Testis (tissue), 3 donors: ENCODE measurements around the gene PCNX1. TPM values are rescaled to one million over a fixed set of nuclear protein-coding genes. Genes with fewer than 3 reads are reported as not detected.

ENCODE experiments used
- DNase-seq: peaks from one replicate; pipeline ENCODE4 v3.0.0-alpha.2; 2019
- H3K27ac ChIP-seq, 2 donors: fragments of 200-600 bp; sonication (generic); one replicate each; pipeline ENCODE4 v1.5.1; 2019
- H3K27me3 ChIP-seq: fragments of 200-600 bp; sonication (generic); one replicate; pipeline ENCODE4 v1.5.1; 2019
- H3K36me3 ChIP-seq: fragments of 200-600 bp; sonication (generic); one replicate; pipeline ENCODE4 v1.5.1; 2017; ENCODE audit warnings: low read depth; ENCODE audit errors: missing control alignments
- H3K4me1 ChIP-seq: fragments of 200-600 bp; sonication (generic); one replicate; pipeline ENCODE4 v1.5.1; 2019
- H3K4me3 ChIP-seq, 2 donors: fragments of 200-600 bp; sonication (generic); one replicate each; pipeline ENCODE4 v1.5.1; 2017 to 2019
- H3K9me3 ChIP-seq: fragments of 200-600 bp; sonication (generic); one replicate; pipeline ENCODE4 v1.5.1; 2017
- CTCF ChIP-seq, 3 experiments: fragments of 450-650 bp in 2 of 3; fragments of 200-600 bp in 1 of 3; sonication (generic) in 1 of 3; IDR thresholded peaks; one replicate each; pipeline ENCODE4 v1.5.1; 2016 to 2019; ENCODE audit warnings: antibody characterized with exemption in 3 of 3, mild to moderate bottlenecking in 2 of 3, moderate library complexity in 1 of 3
- POLR2A ChIP-seq: fragments of 450-650 bp; IDR thresholded peaks from one replicate; pipeline ENCODE4 v1.6.1; 2017; ENCODE audit warnings: antibody characterized with exemption, mild to moderate bottlenecking, moderate library complexity
- WGBS, 2 donors: methylation state at CpG; one replicate each; pipeline ENCODE4 v1.1.5; 2018; 5-methylcytosine and 5-hydroxymethylcytosine counted together
- intact Hi-C: fragments of 100-400 bp; cut with DNase I; formaldehyde crosslinking; loops from one replicate; pipeline ENCODE4 v1.15.1; 2023; ENCODE audit warnings: low total_unique reads
- polyA plus RNA-seq: library from polyadenylated mRNA; stranded (reverse); fragments of 350-450 nt; fragmentation: Illumina TruSeq; extraction: RNeasy Lipid Tissue Mini Kit (QIAGEN cat#74804); gene quantifications from one replicate; pipeline ENCODE4 v1.2.3, GENCODE V29; 2014; ENCODE audit warnings: low read depth, low replicate concordance; ENCODE audit not compliant: insufficient read depth
- total RNA-seq, 2 donors: library from RNA; depleted of rRNA; stranded (reverse); fragments of >200 nt; gene quantifications; one replicate each; pipeline ENCODE4 v1.2.3, GENCODE V29; 2016

PCNX1 gene
- total and polyA plus RNA-seq, 3 donors from 2014 or later, result 70.9 to 123 (median 105) TPM

DNA sequence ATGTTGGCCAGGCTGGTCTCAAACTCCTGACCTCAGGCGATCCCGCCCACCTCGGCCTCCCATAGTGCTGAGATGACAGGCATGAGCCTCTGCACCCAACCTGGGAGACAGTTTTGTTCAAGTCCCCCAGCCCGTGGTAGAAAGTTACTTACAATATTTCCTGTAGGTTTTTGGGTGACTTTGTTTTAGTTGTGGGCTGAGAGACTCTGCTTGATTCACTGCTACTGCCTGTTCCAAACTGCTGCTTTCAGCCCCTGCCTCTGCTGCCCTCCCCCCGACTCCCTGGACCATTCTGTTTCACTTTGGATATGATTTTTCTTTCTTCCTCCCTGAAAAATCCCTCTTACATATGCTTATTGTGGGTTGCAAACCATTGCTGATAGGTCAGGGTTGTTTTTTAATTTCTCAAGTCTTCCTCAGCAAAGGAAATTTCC is 13.4 kb upstream of the PCNX1 start:
- intact Hi-C loops, result no loop called here
- Histone ChIP-seq H3K36me3 (no peaks in the 10 kb centered on the region), H3K4me3 (no peak overlapping the region), H3K27ac (no peak overlapping the region), H3K27me3 (no peaks in the 10 kb centered on the region), H3K4me1 (no peaks in the 10 kb centered on the region), H3K9me3 (no peaks in the 10 kb centered on the region)
- no peak for DNase-seq
- TF ChIP-seq CTCF (IDR thresholded peaks at IDR 0.05) (no peak), POLR2A (no peak)
- 83 to 85% methylated on average over 5 of the region's 5 CpGs for whole genome bisulfite sequencing, 2 donors

DNA sequence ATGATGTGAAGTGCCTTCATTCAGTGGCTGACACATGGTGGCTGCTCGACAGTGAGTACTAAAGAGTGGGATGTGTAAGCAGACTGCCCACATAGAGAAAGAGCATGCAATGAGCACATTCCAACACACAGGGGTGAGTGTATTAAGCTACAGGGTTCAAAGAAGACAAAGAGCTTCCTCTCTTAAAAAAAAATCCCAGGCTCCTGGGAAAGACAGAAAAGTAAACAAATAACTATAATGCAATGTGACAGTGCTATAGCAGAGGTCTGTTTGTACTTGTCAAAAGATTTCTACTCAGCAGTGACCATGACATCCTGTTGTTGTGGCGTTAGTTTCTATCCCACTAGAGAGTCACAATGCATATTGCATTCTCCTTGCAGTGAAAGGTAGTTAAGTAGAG is 12.4 kb upstream of the PCNX1 start:
- intact Hi-C loops, result no loop called here
- H3K36me3 ChIP-seq, result no peaks in the 10 kb centered on the region
- H3K4me1 ChIP-seq, result no peaks in the 10 kb centered on the region
- no peak overlapping the region for H3K4me3 ChIP-seq
- TF ChIP-seq POLR2A (no peak), CTCF (IDR thresholded peaks at IDR 0.05) (no peak)
- no peaks in the 10 kb centered on the region for H3K9me3 ChIP-seq
- no peak overlapping the region for H3K27ac ChIP-seq
- H3K27me3 ChIP-seq, result no peaks in the 10 kb centered on the region
- DNase-seq, result no peak
- WGBS, 2 donors, result 61 to 75% methylated on average over 2 of the region's 2 CpGs

- intact Hi-C loops, result no loop called here
Measured at GRCh38 chr14:70896317-70896716, 10.9 kb upstream of the PCNX1 start.

GRCh38 chr14:70896981-70897380 is 10.3 kb upstream of the PCNX1 start:
- H3K4me3 ChIP-seq, result no peak overlapping the region
- DNase-seq, result no peak
- H3K36me3 ChIP-seq, result no peaks in the 10 kb centered on the region
- no peak for TF ChIP-seq POLR2A
- TF ChIP-seq CTCF (IDR thresholded peaks at IDR 0.05), result no peak
- H3K4me1 ChIP-seq, result no peaks in the 10 kb centered on the region
- 93 to 99% methylated on average over 3 of the region's 3 CpGs for WGBS, 2 donors
- intact Hi-C loops, result no loop called here
- no peaks in the 10 kb centered on the region for H3K27me3 ChIP-seq
- no peaks in the 10 kb centered on the region for H3K9me3 ChIP-seq
- no peak overlapping the region for H3K27ac ChIP-seq

More at GRCh38 chr14:70896317-70896716, 10.9 kb upstream of the PCNX1 start:
- H3K36me3 ChIP-seq, result no peaks in the 10 kb centered on the region
- H3K9me3 ChIP-seq, result no peaks in the 10 kb centered on the region
- H3K27ac ChIP-seq, result no peak overlapping the region
- no peaks in the 10 kb centered on the region for H3K4me1 ChIP-seq
- no peak for TF ChIP-seq POLR2A
- TF ChIP-seq CTCF (IDR thresholded peaks at IDR 0.05), result no peak
- H3K4me3 ChIP-seq, result no peak overlapping the region
- no peaks in the 10 kb centered on the region for H3K27me3 ChIP-seq
- WGBS, 2 donors, result 88% methylated on average over 1 of the region's 1 CpG
- no peak for DNase-seq

DNA sequence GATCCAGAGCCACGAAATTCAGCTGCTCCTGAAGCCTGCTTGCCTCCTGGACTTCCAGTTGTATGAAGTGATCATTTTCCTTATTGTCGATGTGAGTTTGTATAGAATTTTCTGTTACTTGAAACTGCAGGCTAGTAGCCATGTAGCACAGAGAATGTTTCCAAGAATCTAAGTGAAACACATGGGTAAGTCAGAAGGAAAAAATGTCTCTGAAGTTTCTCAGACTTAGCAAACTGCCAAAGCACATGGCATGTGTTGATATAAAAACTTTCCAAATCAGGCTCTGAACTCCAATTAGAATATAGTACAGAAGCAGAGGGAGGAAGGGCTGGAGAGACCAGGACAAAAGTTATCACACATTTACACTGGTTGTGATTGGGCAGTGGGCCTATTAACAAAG is 9.8 kb upstream of the PCNX1 start:
- no peak overlapping the region for H3K27ac ChIP-seq
- DNase-seq, result no peak
- no peaks in the 10 kb centered on the region for H3K9me3 ChIP-seq
- H3K4me3 ChIP-seq, result no peak overlapping the region
- no peaks in the 10 kb centered on the region for H3K4me1 ChIP-seq
- intact Hi-C loops, result no loop called here
- no peaks in the 10 kb centered on the region for H3K36me3 ChIP-seq
- WGBS, 2 donors, result 55 to 57% methylated on average over 2 of the region's 2 CpGs
- TF ChIP-seq POLR2A, result no peak
- no peak for TF ChIP-seq CTCF (IDR thresholded peaks at IDR 0.05)
- H3K27me3 ChIP-seq, result no peaks in the 10 kb centered on the region
